ENCODE data around the gene CCND1.

CCND1 gene

GRCh38 chr11:69637198-69637940, 3.6 kb upstream of the CCND1 start:
- TF ChIP-seq RAD21 (IDR thresholded peaks at IDR 0.05; ENCODE audit: low read depth) = no peak
- TF ChIP-seq EP300 (IDR thresholded peaks at IDR 0.05; ENCODE audit: borderline replicate concordance) = no peak
- TF ChIP-seq ZBTB7A (IDR thresholded peaks at IDR 0.05; ENCODE audit: low read depth) = no peak
- TF ChIP-seq CEBPB (IDR thresholded peaks at IDR 0.05) = no peak
- no peak for TF ChIP-seq YY1 (IDR thresholded peaks at IDR 0.05; ENCODE audit: low read depth)
- TF ChIP-seq, protein P1, sequence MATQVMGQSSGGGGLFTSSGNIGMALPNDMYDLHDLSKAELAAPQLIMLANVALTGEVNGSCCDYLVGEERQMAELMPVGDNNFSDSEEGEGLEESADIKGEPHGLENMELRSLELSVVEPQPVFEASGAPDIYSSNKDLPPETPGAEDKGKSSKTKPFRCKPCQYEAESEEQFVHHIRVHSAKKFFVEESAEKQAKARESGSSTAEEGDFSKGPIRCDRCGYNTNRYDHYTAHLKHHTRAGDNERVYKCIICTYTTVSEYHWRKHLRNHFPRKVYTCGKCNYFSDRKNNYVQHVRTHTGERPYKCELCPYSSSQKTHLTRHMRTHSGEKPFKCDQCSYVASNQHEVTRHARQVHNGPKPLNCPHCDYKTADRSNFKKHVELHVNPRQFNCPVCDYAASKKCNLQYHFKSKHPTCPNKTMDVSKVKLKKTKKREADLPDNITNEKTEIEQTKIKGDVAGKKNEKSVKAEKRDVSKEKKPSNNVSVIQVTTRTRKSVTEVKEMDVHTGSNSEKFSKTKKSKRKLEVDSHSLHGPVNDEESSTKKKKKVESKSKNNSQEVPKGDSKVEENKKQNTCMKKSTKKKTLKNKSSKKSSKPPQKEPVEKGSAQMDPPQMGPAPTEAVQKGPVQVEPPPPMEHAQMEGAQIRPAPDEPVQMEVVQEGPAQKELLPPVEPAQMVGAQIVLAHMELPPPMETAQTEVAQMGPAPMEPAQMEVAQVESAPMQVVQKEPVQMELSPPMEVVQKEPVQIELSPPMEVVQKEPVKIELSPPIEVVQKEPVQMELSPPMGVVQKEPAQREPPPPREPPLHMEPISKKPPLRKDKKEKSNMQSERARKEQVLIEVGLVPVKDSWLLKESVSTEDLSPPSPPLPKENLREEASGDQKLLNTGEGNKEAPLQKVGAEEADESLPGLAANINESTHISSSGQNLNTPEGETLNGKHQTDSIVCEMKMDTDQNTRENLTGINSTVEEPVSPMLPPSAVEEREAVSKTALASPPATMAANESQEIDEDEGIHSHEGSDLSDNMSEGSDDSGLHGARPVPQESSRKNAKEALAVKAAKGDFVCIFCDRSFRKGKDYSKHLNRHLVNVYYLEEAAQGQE (IDR thresholded peaks at IDR 0.05; ENCODE audit: low read depth) = no peak
- no peak for TF ChIP-seq CREB1 (IDR thresholded peaks at IDR 0.05; ENCODE audit: low read depth)
- TF ChIP-seq TAF1 (IDR thresholded peaks at IDR 0.05; ENCODE audit: low read depth) = no peak
- TF ChIP-seq TEAD4 (IDR thresholded peaks at IDR 0.05) = no peak
- TF ChIP-seq, protein P2, sequence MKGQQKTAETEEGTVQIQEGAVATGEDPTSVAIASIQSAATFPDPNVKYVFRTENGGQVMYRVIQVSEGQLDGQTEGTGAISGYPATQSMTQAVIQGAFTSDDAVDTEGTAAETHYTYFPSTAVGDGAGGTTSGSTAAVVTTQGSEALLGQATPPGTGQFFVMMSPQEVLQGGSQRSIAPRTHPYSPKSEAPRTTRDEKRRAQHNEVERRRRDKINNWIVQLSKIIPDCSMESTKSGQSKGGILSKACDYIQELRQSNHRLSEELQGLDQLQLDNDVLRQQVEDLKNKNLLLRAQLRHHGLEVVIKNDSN (IDR thresholded peaks at IDR 0.05) = no peak
- no peak for TF ChIP-seq EGR1 (IDR thresholded peaks at IDR 0.05)
- TF ChIP-seq NFIC (IDR thresholded peaks at IDR 0.05) = no peak
- no peak for TF ChIP-seq FOXM1 (IDR thresholded peaks at IDR 0.05; ENCODE audit: borderline replicate concordance, low read depth)
- TF ChIP-seq TCF12 (IDR thresholded peaks at IDR 0.05; ENCODE audit: low read depth) = no peak
- TF ChIP-seq, protein P3, sequence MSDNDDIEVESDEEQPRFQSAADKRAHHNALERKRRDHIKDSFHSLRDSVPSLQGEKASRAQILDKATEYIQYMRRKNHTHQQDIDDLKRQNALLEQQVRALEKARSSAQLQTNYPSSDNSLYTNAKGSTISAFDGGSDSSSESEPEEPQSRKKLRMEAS (IDR thresholded peaks at IDR 0.05) = no peak

DNA sequence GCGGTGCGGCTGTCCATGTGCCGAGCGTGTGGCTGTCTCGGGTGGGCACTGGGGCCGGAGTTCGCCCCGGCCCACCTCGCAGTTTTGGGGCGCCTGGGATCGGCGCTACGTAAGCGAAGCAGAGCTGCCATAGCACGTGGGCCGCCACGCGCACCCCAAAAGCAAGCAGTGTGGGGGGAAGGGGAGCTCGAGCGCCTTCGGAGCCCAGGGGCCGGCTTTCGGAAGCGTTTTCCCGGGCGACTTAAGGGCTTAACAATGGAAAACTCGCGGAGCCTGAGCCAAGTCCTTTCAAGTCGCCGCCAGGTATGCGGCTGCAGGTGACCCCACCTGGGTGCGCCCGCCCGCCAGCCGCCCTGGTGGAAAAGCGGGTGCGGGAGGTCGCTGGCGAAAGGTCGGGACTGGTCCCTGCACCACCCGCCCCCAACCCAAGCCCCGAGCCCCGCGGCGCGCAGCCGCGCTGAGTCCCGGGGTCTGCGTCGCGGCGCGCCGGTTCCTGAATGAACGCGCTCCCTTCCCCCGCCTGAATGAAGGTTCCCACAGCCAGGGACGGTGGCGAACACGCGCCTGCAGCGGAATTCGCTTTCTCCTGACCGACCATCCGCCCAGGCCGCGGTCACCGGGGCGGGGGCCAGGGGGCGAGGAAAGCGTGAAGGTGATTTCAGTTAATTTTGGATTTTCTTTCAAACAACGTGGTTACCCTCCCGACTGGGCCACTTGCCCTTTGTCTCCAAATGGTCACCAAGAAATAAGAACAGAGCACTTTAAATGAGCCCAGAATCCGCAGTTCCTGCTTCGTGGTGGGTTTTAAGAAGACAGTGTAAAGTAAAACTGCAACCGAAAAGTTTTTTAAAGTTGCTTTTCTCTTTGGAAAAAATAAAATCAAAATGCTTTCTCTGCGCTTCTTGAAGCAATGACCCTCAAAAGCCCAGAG, 2.8 kb upstream of the CCND1 start:
- TF ChIP-seq EP300 (IDR thresholded peaks at IDR 0.05; ENCODE audit: borderline replicate concordance) (peak; percentile 57; the same call in 1 of the 2 replicates), TEAD4 (IDR thresholded peaks at IDR 0.05) (peak; percentile 68), TCF12 (IDR thresholded peaks at IDR 0.05; ENCODE audit: low read depth) (peak; percentile 70), NFIC (IDR thresholded peaks at IDR 0.05) (peak; percentile 74), TAF1 (IDR thresholded peaks at IDR 0.05; ENCODE audit: low read depth) (peak; percentile 49; the same call in 1 of the 2 replicates), CREB1 (IDR thresholded peaks at IDR 0.05; ENCODE audit: low read depth) (no peak), CEBPB (IDR thresholded peaks at IDR 0.05) (no peak), ZBTB7A (IDR thresholded peaks at IDR 0.05; ENCODE audit: low read depth) (no peak)
- TF ChIP-seq, protein P3 (IDR thresholded peaks at IDR 0.05) = peak; percentile 82

GRCh38 chr11:69638941-69639681, 1.8 kb upstream of the CCND1 start:
- TF ChIP-seq TCF12 (IDR thresholded peaks at IDR 0.05; ENCODE audit: low read depth) (peak; percentile 89), RAD21 (IDR thresholded peaks at IDR 0.05; ENCODE audit: low read depth) (peak; percentile 13; the same call in 1 of the 2 replicates), YY1 (IDR thresholded peaks at IDR 0.05; ENCODE audit: low read depth) (peak; percentile 7; the same call in 1 of the 2 replicates), EGR1 (IDR thresholded peaks at IDR 0.05) (peak; percentile 32; the same call in 1 of the 2 replicates), NFIC (IDR thresholded peaks at IDR 0.05) (peak; percentile 46; the same call in 1 of the 2 replicates), CEBPB (IDR thresholded peaks at IDR 0.05) (peak; percentile 17; the same call in 1 of the 2 replicates), ZBTB7A (IDR thresholded peaks at IDR 0.05; ENCODE audit: low read depth) (peak; percentile 96), FOXM1 (IDR thresholded peaks at IDR 0.05; ENCODE audit: borderline replicate concordance, low read depth) (peak; percentile 61), EP300 (IDR thresholded peaks at IDR 0.05; ENCODE audit: borderline replicate concordance) (peak; percentile 85; the same call in 1 of the 2 replicates), TEAD4 (IDR thresholded peaks at IDR 0.05) (peak; percentile 75), TAF1 (IDR thresholded peaks at IDR 0.05; ENCODE audit: low read depth) (peak; percentile 50), CREB1 (IDR thresholded peaks at IDR 0.05; ENCODE audit: low read depth) (no peak)
- TF ChIP-seq, protein P2 (IDR thresholded peaks at IDR 0.05) = no peak
- TF ChIP-seq, protein P1 (IDR thresholded peaks at IDR 0.05; ENCODE audit: low read depth) = no peak
- TF ChIP-seq, protein P3 (IDR thresholded peaks at IDR 0.05) = peak; percentile 96

DNA sequence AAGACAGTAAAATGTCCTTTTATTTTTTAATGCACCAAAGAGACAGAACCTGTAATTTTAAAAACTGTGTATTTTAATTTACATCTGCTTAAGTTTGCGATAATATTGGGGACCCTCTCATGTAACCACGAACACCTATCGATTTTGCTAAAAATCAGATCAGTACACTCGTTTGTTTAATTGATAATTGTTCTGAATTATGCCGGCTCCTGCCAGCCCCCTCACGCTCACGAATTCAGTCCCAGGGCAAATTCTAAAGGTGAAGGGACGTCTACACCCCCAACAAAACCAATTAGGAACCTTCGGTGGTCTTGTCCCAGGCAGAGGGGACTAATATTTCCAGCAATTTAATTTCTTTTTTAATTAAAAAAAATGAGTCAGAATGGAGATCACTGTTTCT, 1.1 kb upstream of the CCND1 start:
- TF ChIP-seq, protein P3 (IDR thresholded peaks at IDR 0.05) = no peak
- TF ChIP-seq EP300 (IDR thresholded peaks at IDR 0.05; ENCODE audit: borderline replicate concordance) = no peak

Data from Ishikawa (cell line).